UCSD-AML1 (cell line): Measurements from ENCODE around the gene FBXL17.
"Not testable (repeated sequence)": the region's sequence is repeated elsewhere in the genome, so short reads cannot be mapped to it uniquely, and the experiment has no call there.

Source experiments
- DNase-seq: peaks from one replicate; lab custom pipeline; 2025; ENCODE audit not compliant: unreplicated experiment; lab: John Stamatoyannopoulos, UW

FBXL17 gene

GRCh38 chr5:108171759-108172158, 210.1 kb downstream of the FBXL17 start:
- DNase-seq, result no peak

GRCh38 chr5:108168915-108169314, 213.0 kb downstream of the FBXL17 start:
- no peak for DNase-seq

- no peak for DNase-seq
Measured at GRCh38 chr5:108167174-108167573, 214.7 kb downstream of the FBXL17 start.

- no peak for DNase-seq
Measured at GRCh38 chr5:108164574-108164973, 217.3 kb downstream of the FBXL17 start.

GRCh38 chr5:108152854-108153253, 229.0 kb downstream of the FBXL17 start:
- not testable (repeated sequence) for DNase-seq

GRCh38 chr5:108149369-108149768, 232.5 kb downstream of the FBXL17 start:
- DNase-seq, result no peak

- no peak for DNase-seq
Measured at GRCh38 chr5:108148715-108149139, 233.2 kb downstream of the FBXL17 start.

GRCh38 chr5:108146222-108146621, 235.7 kb downstream of the FBXL17 start:
- no peak for DNase-seq

GRCh38 chr5:108145351-108145750, 236.5 kb downstream of the FBXL17 start:
- no peak for DNase-seq

GRCh38 chr5:108144332-108144731, 237.6 kb downstream of the FBXL17 start:
- no peak for DNase-seq

GRCh38 chr5:108143581-108143980, 238.3 kb downstream of the FBXL17 start:
- no peak for DNase-seq

GRCh38 chr5:108141676-108142075, 240.2 kb downstream of the FBXL17 start:
- DNase-seq, result no peak

- DNase-seq, result no peak
Measured at GRCh38 chr5:108136493-108136892, 245.4 kb downstream of the FBXL17 start.

- no peak for DNase-seq
Measured at GRCh38 chr5:108129129-108129528, 252.8 kb downstream of the FBXL17 start.

GRCh38 chr5:108125771-108126511, 256.0 kb downstream of the FBXL17 start:
- DNase-seq, result no peak

GRCh38 chr5:108124596-108124995, 257.3 kb downstream of the FBXL17 start:
- DNase-seq, result no peak

GRCh38 chr5:108122702-108123101, 259.2 kb downstream of the FBXL17 start:
- no peak for DNase-seq

GRCh38 chr5:108118813-108119514, 262.9 kb downstream of the FBXL17 start:
- no peak for DNase-seq

- DNase-seq, result no peak
Measured at GRCh38 chr5:108115673-108116072, 266.2 kb downstream of the FBXL17 start.

- DNase-seq, result no peak
Measured at GRCh38 chr5:108113950-108114349, 267.9 kb downstream of the FBXL17 start.

GRCh38 chr5:108111736-108112135, 270.2 kb downstream of the FBXL17 start:
- DNase-seq, result no peak

GRCh38 chr5:108109059-108109458, 272.8 kb downstream of the FBXL17 start:
- no peak for DNase-seq
